ENCODE measurements around the gene FRAT1.

The FRAT1 gene

GRCh38 chr10:97297556-97298222 is 21.4 kb upstream of the FRAT1 start:
- no peaks in the 10 kb centered on the region for H4K20me1 ChIP-seq (ENCODE audit: control insufficient read depth, insufficient read depth, low read depth, low read length)
- 0 out of 2 replicates have a peak, but pooled peaks cover 2% of the 10 kb centered on the region for H3K4me1 ChIP-seq (ENCODE audit: control insufficient read depth, low read length)
- H3K9me3 ChIP-seq (ENCODE audit: control insufficient read depth, insufficient read depth, low read length) = no peaks in the 10 kb centered on the region
- H3K4me2 ChIP-seq (ENCODE audit: low read length) = no peak overlapping the region
- no peaks in the 10 kb centered on the region for H3K79me2 ChIP-seq (ENCODE audit: control insufficient read depth, low read length)
- no peaks in the 10 kb centered on the region for H3K9me2 ChIP-seq (replicated peaks; ENCODE audit: control insufficient read depth, low read length)
- H3K36me3 ChIP-seq (ENCODE audit: control insufficient read depth, low read length) = no peaks in the 10 kb centered on the region
- H3K27ac ChIP-seq (ENCODE audit: low read depth, low read length) = no peak overlapping the region
- H3K4me3 ChIP-seq (ENCODE audit: low read length) = no peak overlapping the region
- no peak for TF ChIP-seq EZH2phosphoT487 (IDR thresholded peaks at IDR 0.05; ENCODE audit: borderline replicate concordance, low read length)
- 0 out of 2 replicates have a peak, but pooled peaks cover 2% of the 10 kb centered on the region for H3K27me3 ChIP-seq (ENCODE audit: control insufficient read depth, low read length)
- no peaks in the 10 kb centered on the region for H3F3A ChIP-seq (ENCODE audit: control insufficient read depth, insufficient read depth)

- no peak overlapping the region for H3K27ac ChIP-seq (ENCODE audit: low read depth, low read length)
- TF ChIP-seq EZH2phosphoT487 (IDR thresholded peaks at IDR 0.05; ENCODE audit: borderline replicate concordance, low read length) = no peak
- TF ChIP-seq CTCF (IDR thresholded peaks at IDR 0.05; ENCODE audit: low read depth, low read length, poor library complexity, severe bottlenecking) = no peak
- H3K36me3 ChIP-seq (ENCODE audit: control insufficient read depth, low read length) = no peaks in the 10 kb centered on the region
- no peak overlapping the region for H3K4me2 ChIP-seq (ENCODE audit: low read length)
- 0 out of 2 replicates have a peak, but pooled peaks cover 2% of the 10 kb centered on the region for H3K27me3 ChIP-seq (ENCODE audit: control insufficient read depth, low read length)
- no peaks in the 10 kb centered on the region for H3K79me2 ChIP-seq (ENCODE audit: control insufficient read depth, low read length)
- H3K4me3 ChIP-seq (ENCODE audit: low read length) = no peak overlapping the region
- H3K4me1 ChIP-seq (ENCODE audit: control insufficient read depth, low read length) = no peaks in the 10 kb centered on the region
- no peaks in the 10 kb centered on the region for H3K9me2 ChIP-seq (replicated peaks; ENCODE audit: control insufficient read depth, low read length)
- no peaks in the 10 kb centered on the region for H3K9me3 ChIP-seq (ENCODE audit: control insufficient read depth, insufficient read depth, low read length)
- H4K20me1 ChIP-seq (ENCODE audit: control insufficient read depth, insufficient read depth, low read depth, low read length) = no peaks in the 10 kb centered on the region
- H3F3A ChIP-seq (ENCODE audit: control insufficient read depth, insufficient read depth) = no peaks in the 10 kb centered on the region
Observed at GRCh38 chr10:97298223-97298571, 20.9 kb upstream of the FRAT1 start.

GRCh38 chr10:97300980-97301379 is 18.1 kb upstream of the FRAT1 start:
- no peaks in the 10 kb centered on the region for H3K4me1 ChIP-seq (ENCODE audit: control insufficient read depth, low read length)
- no peaks in the 10 kb centered on the region for H3K36me3 ChIP-seq (ENCODE audit: control insufficient read depth, low read length)
- H3K9me3 ChIP-seq (ENCODE audit: control insufficient read depth, insufficient read depth, low read length) = no peaks in the 10 kb centered on the region
- no peaks in the 10 kb centered on the region for H3K9me2 ChIP-seq (replicated peaks; ENCODE audit: control insufficient read depth, low read length)
- no peak overlapping the region for H3K27ac ChIP-seq (ENCODE audit: low read depth, low read length)
- no peak for TF ChIP-seq EZH2phosphoT487 (IDR thresholded peaks at IDR 0.05; ENCODE audit: borderline replicate concordance, low read length)
- no peak for TF ChIP-seq CTCF (IDR thresholded peaks at IDR 0.05; ENCODE audit: low read depth, low read length, poor library complexity, severe bottlenecking)
- H3K79me2 ChIP-seq (ENCODE audit: control insufficient read depth, low read length) = no peaks in the 10 kb centered on the region
- 0 out of 2 replicates have a peak, but pooled peaks cover 2% of the 10 kb centered on the region for H3K27me3 ChIP-seq (ENCODE audit: control insufficient read depth, low read length)
- H3F3A ChIP-seq (ENCODE audit: control insufficient read depth, insufficient read depth) = no peaks in the 10 kb centered on the region
- no peak overlapping the region for H3K4me2 ChIP-seq (ENCODE audit: low read length)
- H3K4me3 ChIP-seq (ENCODE audit: low read length) = no peak overlapping the region
- H4K20me1 ChIP-seq (ENCODE audit: control insufficient read depth, insufficient read depth, low read depth, low read length) = no peaks in the 10 kb centered on the region

GRCh38 chr10:97302088-97302791 is 16.8 kb upstream of the FRAT1 start:
- Histone ChIP-seq H3K79me2 (ENCODE audit: control insufficient read depth, low read length) (no peaks in the 10 kb centered on the region), H3K27ac (ENCODE audit: low read depth, low read length) (no peak overlapping the region), H3K4me3 (ENCODE audit: low read length) (no peak overlapping the region), H3K27me3 (ENCODE audit: control insufficient read depth, low read length) (0 out of 2 replicates have a peak, but pooled peaks cover 2% of the 10 kb centered on the region), H4K20me1 (ENCODE audit: control insufficient read depth, insufficient read depth, low read depth, low read length) (no peaks in the 10 kb centered on the region), H3F3A (ENCODE audit: control insufficient read depth, insufficient read depth) (no peaks in the 10 kb centered on the region), H3K36me3 (ENCODE audit: control insufficient read depth, low read length) (no peaks in the 10 kb centered on the region), H3K4me2 (ENCODE audit: low read length) (no peak overlapping the region), H3K4me1 (ENCODE audit: control insufficient read depth, low read length) (no peaks in the 10 kb centered on the region), H3K9me2 (replicated peaks; ENCODE audit: control insufficient read depth, low read length) (no peaks in the 10 kb centered on the region), H3K9me3 (ENCODE audit: control insufficient read depth, insufficient read depth, low read length) (no peaks in the 10 kb centered on the region)
- TF ChIP-seq EZH2phosphoT487 (IDR thresholded peaks at IDR 0.05; ENCODE audit: borderline replicate concordance, low read length) (no peak), CTCF (IDR thresholded peaks at IDR 0.05; ENCODE audit: low read depth, low read length, poor library complexity, severe bottlenecking) (no peak)
